GM12891 (cell line): ENCODE measurements around the gene ARMCX1. TPM values are rescaled to one million over a fixed set of nuclear protein-coding genes. Genes with fewer than 3 reads are reported as not detected.
"Not testable (repeated sequence)": the region's sequence is repeated elsewhere in the genome, so short reads cannot be mapped to it uniquely, and the experiment has no call there.

Experiments used
- DNase-seq: peaks from one replicate; pipeline ENCODE4 v3.0.0; 2011; ENCODE audit warnings: low spot score; ENCODE audit not compliant: insufficient read length
- FAIRE-seq: peaks from 2 replicates; lab custom pipeline; 2011; peaks lifted over from hg19 to GRCh38; lab: Jason Lieb, UNC
- PAX5 ChIP-seq: IDR thresholded peaks from 2 replicates; pipeline ENCODE4 v1.6.1; 2011; ENCODE audit warnings: low read length, moderate library complexity, mild to moderate bottlenecking; ENCODE audit not compliant: insufficient read depth, severe bottlenecking
- POLR2A ChIP-seq: IDR thresholded peaks from 2 replicates; pipeline ENCODE4 v1.6.1; 2011; ENCODE audit warnings: low read depth, low read length, control low read depth
- POLR2AphosphoS5 ChIP-seq: IDR thresholded peaks from 2 replicates; pipeline ENCODE4 v1.6.1; 2011; ENCODE audit warnings: low read depth, low read length, control low read depth
- POU2F2 ChIP-seq: IDR thresholded peaks from 2 replicates; pipeline ENCODE4 v1.6.1; 2011; ENCODE audit warnings: low read depth, mild to moderate bottlenecking, control low read depth, low read length, moderate library complexity
- SPI1 ChIP-seq: IDR thresholded peaks from 2 replicates; pipeline ENCODE4 v1.6.1; 2011; ENCODE audit warnings: low read depth, low read length, control low read depth
- TAF1 ChIP-seq: IDR thresholded peaks from 2 replicates; pipeline ENCODE4 v1.6.1; 2011; ENCODE audit warnings: low read depth, low read length, control low read depth
- polyA plus RNA-seq: library from polyadenylated mRNA; unstranded; fragments of >200 nt; gene quantifications from one replicate; pipeline ENCODE4 v1.2.1, GENCODE V29; 2012; ENCODE audit warnings: low read depth, missing spikeins, inconsistent platforms; ENCODE audit not compliant: missing spikeins

ARMCX1 gene
- polyA plus RNA-seq: 3.9 TPM

DNA sequence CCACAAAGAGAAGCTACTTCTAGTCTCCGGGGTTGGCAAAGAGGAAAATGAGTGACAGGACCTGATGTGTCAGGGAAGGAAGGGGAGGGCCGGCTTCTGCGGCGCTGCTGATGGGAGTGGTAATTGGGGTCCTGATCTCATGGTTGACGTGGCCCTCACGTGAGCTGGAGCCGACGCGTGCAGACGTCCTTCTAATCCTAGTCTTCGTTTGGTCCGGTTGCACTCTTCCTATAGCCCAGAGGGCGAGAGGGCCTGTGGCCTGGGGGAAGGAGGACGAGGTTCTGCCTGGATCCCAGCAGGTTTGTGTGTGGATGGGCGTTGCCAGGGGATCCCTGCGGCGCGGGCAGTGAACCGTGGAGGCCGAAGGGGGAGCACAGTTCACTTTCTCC lies at the start of gene ARMCX1:
ARMCX1 (plus strand) TSS at position 186 of the 389 bp plus-strand sequence. CDS start 2,384 bp downstream, outside the sequence.
- FAIRE-seq: peak; percentile 85
- DNase-seq: peak; percentile 37
- no peak for TF ChIP-seq PAX5
- TF ChIP-seq POLR2A: no peak

DNA sequence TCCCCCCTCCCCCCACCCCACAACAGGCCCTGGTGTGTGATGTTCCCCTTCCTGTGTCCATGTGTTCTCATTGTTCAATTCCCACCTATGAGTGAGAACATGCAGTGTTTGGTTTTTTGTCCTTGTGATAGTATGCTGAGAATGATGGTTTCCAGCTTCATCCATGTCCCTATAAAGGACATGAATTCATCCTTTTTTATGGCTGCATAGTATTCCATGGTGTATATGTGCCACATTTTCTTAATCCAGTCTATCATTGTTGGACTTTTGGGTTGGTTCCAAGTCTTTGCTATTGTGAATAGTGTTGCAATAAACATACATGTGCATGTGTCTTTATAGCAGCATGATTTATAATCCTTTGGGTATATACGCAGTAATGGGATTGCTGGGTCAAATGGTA lies 47.4 kb upstream of the ARMCX1 start:
- not testable (repeated sequence) for FAIRE-seq, DNase-seq

DNA sequence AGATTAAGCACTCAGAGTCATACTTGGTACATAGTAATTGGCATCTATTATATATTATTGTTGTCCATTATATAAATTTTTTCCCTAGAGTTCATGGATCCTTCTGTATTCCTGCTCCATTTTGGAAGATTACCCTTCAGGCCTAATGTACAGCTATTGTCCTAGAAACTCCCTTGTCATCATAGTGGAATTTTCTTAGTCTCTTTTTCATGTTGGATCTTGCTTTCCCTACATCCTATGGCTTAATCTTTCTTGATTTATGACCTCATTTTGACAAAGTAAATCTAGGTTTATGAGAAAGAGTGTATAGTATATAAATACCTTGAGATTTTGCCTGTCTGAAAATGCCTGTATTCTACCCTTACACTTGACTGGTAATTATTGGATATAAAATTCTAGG lies 43.0 kb upstream of the ARMCX1 start:
- FAIRE-seq (no peak), DNase-seq (no peak)
- no peak for TF ChIP-seq TAF1
- no peak for TF ChIP-seq POLR2AphosphoS5
- TF ChIP-seq PAX5: no peak
- no peak for TF ChIP-seq POU2F2
- TF ChIP-seq SPI1: no peak
- TF ChIP-seq POLR2A: no peak

DNA sequence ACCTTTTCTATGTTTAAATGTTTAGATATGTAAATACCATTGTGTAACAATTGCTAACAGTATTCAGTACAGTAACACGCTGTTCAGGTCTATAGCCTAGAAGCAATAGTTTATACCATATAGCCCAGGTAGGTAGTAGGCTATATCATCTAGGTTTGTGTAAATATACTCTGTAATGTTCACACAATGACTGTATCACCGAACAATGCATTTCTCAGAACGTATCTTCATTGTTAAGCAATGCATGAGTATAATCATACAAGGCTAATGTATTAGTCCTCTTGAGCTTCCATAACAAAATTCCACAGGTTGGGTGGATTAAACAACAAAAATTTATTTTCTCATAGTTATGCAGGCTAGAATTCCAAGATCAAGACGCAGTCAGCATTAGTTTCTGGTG lies 42.4 kb upstream of the ARMCX1 start:
- TF ChIP-seq SPI1: no peak
- no peak for TF ChIP-seq POLR2A
- no peak for TF ChIP-seq POLR2AphosphoS5
- TF ChIP-seq PAX5: no peak
- TF ChIP-seq POU2F2: no peak
- TF ChIP-seq TAF1: no peak
- DNase-seq: no peak
- FAIRE-seq: no peak

DNA sequence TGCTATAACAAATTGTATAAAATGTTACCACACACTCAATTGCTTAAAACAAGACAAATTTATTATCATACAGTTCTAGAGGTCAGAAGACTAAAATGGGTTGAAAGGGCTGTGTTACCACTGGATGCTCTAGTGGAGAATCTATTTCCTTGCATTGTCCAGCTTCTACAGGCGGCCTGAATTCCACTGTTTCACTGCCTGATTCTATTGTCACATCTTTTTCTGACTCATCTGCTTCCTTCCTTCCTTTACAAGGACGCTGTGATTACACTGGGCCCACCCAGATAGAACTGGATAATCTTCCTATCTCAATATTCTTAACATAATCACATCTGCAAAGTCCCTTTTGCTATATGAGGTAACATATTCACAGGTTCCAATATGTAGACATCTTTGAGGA lies 19.4 kb upstream of the ARMCX1 start:
- DNase-seq: no peak
- TF ChIP-seq POLR2A: no peak
- TF ChIP-seq PAX5: no peak
- no peak for TF ChIP-seq POU2F2
- TF ChIP-seq TAF1: no peak
- no peak for TF ChIP-seq POLR2AphosphoS5
- no peak for TF ChIP-seq SPI1
- no peak for FAIRE-seq

DNA sequence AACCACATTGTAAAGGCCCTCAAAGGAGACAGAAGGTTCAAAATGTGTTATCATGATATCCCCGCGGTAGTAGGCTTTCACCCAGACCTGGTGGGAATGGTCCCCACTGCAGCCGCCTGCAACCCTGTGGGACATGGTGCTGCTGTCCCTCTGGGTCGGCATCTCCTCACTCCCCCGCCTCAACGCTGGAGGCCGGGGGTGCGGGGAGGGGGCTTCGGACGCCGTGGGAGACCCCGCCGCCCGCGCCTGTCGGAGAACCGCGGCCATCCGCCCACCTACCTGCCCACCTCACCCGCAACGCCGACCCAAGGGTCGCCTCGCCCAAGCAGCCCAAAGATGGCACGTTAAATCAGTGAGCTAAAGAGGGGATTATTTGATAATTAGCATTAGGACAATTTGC lies 11.2 kb upstream of the ARMCX1 start:
- FAIRE-seq: no peak
- no peak for DNase-seq
- TF ChIP-seq POLR2A: no peak
- no peak for TF ChIP-seq PAX5
- no peak for TF ChIP-seq POLR2AphosphoS5
- TF ChIP-seq POU2F2: no peak
- no peak for TF ChIP-seq TAF1
- TF ChIP-seq SPI1: no peak

DNA sequence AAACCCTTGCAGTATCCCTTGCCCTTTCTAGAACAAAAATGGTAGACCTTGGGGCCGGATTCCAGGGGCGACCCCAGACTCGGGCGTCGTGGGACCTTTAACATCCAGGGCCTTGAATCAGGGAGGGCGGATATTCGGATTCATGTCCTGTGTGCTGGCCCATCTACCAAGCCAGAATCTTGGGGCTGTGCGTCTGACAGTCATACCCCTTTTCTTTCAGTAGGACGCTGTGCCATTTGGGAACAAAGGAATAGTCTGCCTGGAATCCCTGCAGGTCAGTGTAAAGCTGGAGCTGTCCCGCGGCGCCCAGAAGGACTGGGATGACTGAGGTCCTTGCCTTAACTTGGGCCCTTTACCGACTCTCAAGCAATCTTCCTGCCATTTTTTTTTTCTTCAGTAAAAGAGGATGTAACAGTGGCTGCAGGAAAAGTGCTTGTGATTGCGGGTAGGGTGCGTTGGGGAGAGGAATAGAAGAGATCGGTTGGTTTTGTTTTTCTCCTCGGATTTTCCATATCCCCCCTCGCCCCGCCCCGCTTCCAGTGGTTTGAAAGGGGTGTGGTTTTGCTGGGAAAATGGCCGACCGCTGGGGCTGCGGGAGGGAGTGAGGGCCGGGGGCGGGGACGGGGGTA lies 518 bp downstream of the ARMCX1 start:
- FAIRE-seq: no peak
- DNase-seq: no peak
- TF ChIP-seq POLR2A (no peak), PAX5 (no peak), POU2F2 (no peak), POLR2AphosphoS5 (no peak), SPI1 (no peak), TAF1 (no peak)

DNA sequence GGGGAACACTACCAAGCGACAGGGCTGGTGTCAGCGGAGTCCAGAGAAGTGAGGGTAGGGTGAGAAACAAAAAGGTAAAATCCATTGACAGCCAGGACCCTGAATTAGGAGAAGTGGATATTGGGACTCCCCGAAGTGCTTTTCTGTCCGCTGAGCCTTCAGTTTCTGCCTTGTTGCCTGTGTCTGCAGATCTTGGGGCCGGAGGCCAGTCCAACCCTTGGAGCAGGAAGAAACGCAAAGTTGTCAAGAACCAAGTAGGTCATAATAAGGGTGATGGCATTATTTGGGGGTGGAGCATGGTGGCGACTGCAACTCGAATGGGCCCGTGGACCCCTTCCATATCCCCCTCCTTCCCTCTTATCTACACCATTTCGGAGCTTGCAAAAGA lies 1.0 kb downstream of the ARMCX1 start:
- TF ChIP-seq PAX5: no peak
- TF ChIP-seq POLR2AphosphoS5: no peak
- no peak for DNase-seq
- FAIRE-seq: no peak

DNA sequence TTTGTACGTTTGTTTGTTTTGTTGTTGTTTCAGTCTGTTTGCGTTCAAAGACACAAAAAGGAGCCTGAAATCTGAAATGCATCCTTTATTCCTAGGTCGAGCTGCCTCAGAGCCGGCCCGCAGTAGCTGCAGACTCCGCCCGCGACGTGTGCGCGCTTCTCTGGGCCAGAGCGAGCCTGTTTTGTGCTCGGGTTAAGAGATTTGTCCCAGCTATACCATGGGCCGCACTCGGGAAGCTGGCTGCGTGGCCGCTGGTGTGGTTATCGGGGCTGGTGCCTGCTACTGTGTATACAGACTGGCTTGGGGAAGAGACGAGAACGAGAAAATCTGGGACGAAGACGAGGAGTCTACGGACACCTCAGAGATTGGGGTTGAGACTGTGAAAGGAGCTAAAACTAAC lies 2.4 kb downstream of the ARMCX1 start:
- FAIRE-seq: no peak
- TF ChIP-seq POLR2A: no peak
- TF ChIP-seq PAX5: no peak
- TF ChIP-seq POLR2AphosphoS5: no peak
- TF ChIP-seq SPI1: no peak
- TF ChIP-seq TAF1: no peak
- TF ChIP-seq POU2F2: no peak

DNA sequence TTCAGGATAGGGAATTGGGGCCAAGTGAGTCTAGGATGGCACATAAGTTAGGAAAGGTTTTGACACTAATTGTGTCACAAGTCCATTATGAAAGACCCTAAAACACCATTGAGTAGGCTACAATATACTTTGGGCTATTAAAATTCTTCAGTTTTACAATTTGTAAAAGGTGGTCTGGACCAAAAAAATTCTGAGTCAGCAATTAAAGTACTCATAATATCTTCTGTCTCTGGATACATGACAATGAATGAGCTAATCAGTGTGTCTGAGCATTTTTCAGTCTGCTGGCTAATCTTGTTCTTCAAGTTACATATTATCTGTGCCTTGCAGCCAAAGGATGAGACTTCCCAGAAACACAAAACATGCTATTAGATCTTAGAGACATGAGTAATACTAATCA lies 14.3 kb downstream of the ARMCX1 start:
- no peak for FAIRE-seq
- TF ChIP-seq SPI1 (no peak), PAX5 (no peak), POU2F2 (no peak), POLR2AphosphoS5 (no peak), TAF1 (no peak), POLR2A (no peak)
- DNase-seq: no peak

More for the DNA sequence above, 2.4 kb downstream of the ARMCX1 start:
- no peak for DNase-seq
